ENCODE measurements around the gene LASP1NB.
"Not testable (repeated sequence)": the region's sequence is repeated elsewhere in the genome, so short reads cannot be mapped to it uniquely, and the experiment has no call there.

The LASP1NB gene

GRCh38 chr17:38916771-38917170 is 8.6 kb upstream of the LASP1NB start:
- in situ Hi-C loops (cut with HindIII; ENCODE audit: low sequenced_read_pairs): no loop called here

DNA sequence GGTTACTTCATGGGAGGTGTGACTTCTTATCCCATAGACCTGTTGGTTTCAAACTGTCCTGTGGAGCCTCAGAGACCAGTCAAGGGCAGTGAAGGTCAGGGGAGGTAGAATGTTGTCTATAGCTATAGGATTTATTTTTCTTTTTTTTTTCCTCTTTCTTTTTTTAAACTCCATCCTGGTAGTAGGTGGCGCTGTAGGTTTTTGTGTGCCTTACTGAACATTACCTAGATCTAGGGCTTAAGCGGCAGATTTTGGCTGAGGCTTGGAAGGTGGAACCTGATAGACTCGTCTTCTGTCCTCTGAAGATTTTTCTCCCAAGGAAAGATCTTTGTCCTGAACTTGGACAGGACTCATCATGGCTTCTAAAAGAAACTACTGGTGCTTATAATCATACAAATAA is 8.2 kb upstream of the LASP1NB start:
- in situ Hi-C loops (cut with HindIII; ENCODE audit: low sequenced_read_pairs): no loop called here

GRCh38 chr17:38918129-38918913 is 7.1 kb upstream of the LASP1NB start:
- in situ Hi-C loops (cut with HindIII; ENCODE audit: low sequenced_read_pairs): no loop called here

DNA sequence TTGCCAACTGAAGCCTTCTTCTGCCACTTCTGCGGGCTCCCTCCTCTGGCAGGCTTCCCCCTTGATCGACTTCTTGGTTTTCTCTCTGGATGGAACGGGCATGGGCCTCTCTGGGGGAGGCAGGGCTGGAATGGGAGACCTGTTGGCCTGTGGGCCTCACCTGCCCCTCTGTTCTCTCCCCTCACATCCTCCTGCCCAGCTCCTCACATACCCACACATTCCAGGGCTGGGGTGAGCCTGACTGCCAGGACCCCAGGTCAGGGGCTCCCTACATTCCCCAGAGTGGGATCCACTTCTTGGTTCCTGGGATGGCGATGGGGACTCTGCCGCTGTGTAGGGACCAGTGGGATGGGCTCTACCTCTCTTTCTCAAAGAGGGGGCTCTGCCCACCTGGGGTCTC is 6.5 kb upstream of the LASP1NB start:
- in situ Hi-C loops (cut with HindIII; ENCODE audit: low sequenced_read_pairs): no loop called here

DNA sequence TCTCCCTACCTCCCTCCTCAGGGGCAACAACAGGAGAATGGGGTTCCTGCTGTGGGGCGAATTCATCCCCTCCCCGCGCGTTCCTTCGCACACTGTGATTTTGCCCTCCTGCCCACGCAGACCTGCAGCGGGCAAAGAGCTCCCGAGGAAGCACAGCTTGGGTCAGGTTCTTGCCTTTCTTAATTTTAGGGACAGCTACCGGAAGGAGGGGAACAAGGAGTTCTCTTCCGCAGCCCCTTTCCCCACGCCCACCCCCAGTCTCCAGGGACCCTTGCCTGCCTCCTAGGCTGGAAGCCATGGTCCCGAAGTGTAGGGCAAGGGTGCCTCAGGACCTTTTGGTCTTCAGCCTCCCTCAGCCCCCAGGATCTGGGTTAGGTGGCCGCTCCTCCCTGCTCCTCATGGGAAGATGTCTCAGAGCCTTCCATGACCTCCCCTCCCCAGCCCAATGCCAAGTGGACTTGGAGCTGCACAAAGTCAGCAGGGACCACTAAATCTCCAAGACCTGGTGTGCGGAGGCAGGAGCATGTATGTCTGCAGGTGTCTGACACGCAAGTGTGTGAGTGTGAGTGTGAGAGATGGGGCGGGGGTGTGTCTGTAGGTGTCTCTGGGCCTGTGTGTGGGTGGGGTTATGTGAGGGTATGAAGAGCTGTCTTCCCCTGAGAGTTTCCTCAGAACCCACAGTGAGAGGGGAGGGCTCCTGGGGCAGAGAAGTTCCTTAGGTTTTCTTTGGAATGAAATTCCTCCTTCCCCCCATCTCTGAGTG is 5.9 kb upstream of the LASP1NB start:
- in situ Hi-C loops (cut with HindIII; ENCODE audit: low sequenced_read_pairs): loop anchor here (10.0 kb wide), 1 partner anchor 45 kb away; the partner anchor contains the start of gene LASP1

- in situ Hi-C loops (cut with HindIII; ENCODE audit: low sequenced_read_pairs): loop anchor here (10.0 kb wide), 1 partner anchor 46 kb away; the partner anchor contains the start of gene LASP1
These were observed 4.8 kb upstream of the LASP1NB start for GRCh38 chr17:38920374-38921291.

DNA sequence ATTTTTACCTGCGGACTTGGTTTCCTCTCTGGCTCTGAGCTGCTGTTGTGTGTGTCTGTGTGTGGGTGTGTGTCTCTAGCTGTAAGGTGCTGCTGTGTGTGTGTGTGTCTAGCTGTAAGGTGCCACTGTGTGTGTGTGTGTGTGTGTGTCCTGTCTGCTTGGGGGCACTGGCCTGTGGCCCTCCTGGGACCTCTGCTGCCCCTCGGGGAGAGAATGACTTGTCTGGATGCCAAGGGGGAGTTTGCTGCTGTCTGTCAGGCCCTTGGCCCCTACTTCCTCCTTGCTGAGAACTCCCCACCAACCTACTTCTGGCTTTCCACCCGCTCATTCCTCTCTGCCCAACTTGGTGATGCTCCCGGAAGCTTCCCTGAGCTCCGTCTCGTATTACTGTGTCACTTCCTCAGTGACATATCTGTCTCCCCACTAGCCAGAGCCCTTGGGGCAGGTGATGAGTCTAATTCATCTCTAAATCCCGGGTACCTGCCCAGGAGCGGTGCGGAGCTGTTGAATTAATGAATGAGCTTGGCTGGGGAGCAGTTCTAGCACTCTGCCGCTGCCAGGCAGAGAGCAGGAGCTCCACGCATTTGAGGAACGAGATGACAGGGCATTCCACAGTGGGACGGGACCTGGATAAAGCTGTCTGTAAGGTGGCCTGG is 3.5 kb upstream of the LASP1NB start:
- in situ Hi-C loops (cut with HindIII; ENCODE audit: low sequenced_read_pairs): loop anchor here (10.0 kb wide), 1 partner anchor 47 kb away; the partner anchor contains the start of gene LASP1

DNA sequence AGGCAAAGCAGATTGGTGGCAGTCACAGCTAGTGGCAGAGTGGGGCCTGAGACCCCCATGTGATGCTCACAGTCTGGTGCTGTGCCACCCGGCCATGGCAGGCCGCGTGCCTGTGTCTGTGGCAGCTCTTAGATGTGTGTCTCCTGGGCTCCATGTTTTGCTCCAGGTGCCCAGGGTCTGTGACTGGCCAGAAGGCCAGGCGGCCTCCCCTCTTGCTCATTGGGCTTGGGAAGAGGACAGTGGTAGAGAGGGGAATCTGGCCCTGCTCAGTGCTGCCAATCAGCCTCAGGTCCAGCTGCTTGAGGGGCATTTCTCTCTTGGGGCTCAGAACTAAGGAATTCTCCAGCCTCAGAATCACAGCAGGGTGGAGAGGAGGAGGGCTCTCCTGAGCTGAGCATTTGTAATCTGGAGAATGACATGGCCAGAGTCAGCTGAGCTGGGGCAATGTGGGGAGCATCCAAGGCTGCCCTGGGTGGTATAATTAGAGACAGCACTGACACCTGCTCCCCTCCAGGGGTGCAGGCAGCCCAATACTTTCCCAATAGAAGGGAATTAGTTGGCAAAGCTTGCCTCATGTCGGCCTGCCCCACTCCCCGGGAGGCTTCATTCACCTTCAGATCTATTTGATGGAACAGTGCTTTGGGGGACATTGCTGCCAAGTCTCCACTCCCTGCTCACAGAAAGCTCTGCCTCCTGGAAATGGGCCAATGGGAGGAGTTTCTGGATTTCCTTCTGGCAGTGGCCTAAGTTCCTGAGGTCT is 2.7 kb upstream of the LASP1NB start:
- in situ Hi-C loops (cut with HindIII; ENCODE audit: low sequenced_read_pairs): loop anchor here (10.0 kb wide), 1 partner anchor 48 kb away; the partner anchor contains the start of gene LASP1

GRCh38 chr17:38926293-38927070 is 1.1 kb downstream of the LASP1NB start:
- in situ Hi-C loops (cut with HindIII; ENCODE audit: low sequenced_read_pairs): loop anchor here (10.0 kb wide), 1 partner anchor 52 kb away; the partner anchor contains the start of gene LASP1

DNA sequence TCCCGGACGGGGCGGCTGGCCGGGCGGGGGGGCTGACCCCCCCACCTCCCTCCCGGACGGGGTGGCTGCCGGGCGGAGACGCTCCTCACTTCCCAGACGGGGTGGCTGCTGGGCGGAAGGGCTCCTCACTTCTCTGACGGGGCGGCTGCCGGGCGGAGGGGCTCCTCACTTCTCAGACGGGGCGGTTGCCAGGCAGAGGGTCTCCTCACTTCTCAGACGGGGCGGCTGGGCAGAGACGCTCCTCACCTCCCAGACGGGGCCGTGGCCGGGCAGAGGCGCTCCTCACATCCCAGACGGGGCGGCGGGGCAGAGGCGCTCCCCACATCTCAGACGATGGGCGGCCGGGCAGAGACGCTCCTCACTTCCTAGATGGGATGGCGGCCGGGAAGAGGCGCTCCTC is 5.4 kb downstream of the LASP1NB start:
- in situ Hi-C loops (cut with HindIII; ENCODE audit: low sequenced_read_pairs): not testable (repeated sequence)

GRCh38 chr17:38933962-38934361 is 8.5 kb downstream of the LASP1NB start:
- in situ Hi-C loops (cut with HindIII; ENCODE audit: low sequenced_read_pairs): not testable (repeated sequence)

GRCh38 chr17:38939987-38940386 is 14.6 kb downstream of the LASP1NB start:
- in situ Hi-C loops (cut with HindIII; ENCODE audit: low sequenced_read_pairs): loop anchor here (5.0 kb wide), 1 partner anchor 77 kb away; no protein-coding TSS in a partner anchor

- in situ Hi-C loops (cut with HindIII; ENCODE audit: low sequenced_read_pairs): no loop called here
These were observed 15.0 kb downstream of the LASP1NB start for GRCh38 chr17:38940404-38940803.

DNA sequence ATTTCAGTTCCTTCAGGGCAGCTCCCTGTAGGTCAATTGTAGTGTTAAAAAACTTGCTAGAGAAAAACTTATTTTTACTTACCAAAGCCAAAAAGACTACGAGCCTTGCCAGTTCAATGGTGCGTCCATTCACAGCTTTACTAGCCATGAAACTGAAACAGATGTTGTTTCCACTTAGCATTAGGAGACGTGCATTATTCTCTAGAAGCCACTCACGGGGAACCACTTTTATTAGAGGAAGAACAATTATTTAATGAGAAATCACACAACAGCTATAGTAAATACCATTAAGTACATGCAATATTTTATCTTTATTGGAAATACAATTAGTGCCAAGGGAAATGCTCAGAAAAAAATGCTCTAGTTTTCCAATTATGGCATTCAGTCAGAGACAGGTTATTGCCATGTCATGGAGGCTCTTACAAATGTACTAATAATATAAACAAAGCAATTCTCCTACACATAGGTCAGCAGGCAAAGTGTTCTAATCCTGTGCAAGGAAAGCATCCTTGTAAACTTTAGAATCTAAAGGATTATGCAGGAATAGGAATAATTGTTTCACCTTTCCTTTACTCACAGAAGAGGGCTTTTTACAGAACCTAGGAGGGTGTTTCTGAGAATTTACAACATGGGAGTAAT is 17.4 kb downstream of the LASP1NB start:
- in situ Hi-C loops (cut with HindIII; ENCODE audit: low sequenced_read_pairs): no loop called here

- in situ Hi-C loops (cut with HindIII; ENCODE audit: low sequenced_read_pairs): no loop called here
These were observed 18.2 kb downstream of the LASP1NB start for GRCh38 chr17:38943607-38944006.

DNA sequence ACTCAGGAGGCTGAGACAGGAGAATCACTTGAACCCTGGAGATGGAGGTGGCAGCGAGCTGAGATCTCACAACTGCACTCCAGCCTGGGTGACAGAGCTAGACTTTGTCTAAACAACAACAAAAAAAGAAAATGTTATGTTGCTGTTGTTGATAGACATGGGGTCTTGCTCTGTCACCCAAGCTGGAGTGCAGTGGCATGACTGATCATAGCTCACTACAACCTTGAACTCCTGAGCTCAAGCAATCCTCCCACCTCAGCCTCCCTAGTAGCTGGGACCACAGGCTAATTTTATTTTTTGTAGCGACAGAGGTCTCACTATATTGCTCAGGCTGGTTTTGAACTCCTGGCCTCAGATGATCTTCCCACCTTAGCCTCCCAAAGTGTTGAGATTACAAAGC is 21.8 kb downstream of the LASP1NB start:
- in situ Hi-C loops (cut with HindIII; ENCODE audit: low sequenced_read_pairs): no loop called here

- in situ Hi-C loops (cut with HindIII; ENCODE audit: low sequenced_read_pairs): not testable (repeated sequence)
These were observed 28.4 kb downstream of the LASP1NB start for GRCh38 chr17:38953800-38954199.

- in situ Hi-C loops (cut with HindIII; ENCODE audit: low sequenced_read_pairs): no loop called here
These were observed 32.9 kb downstream of the LASP1NB start for GRCh38 chr17:38958326-38958725.

Measured in endothelial cell of hepatic sinusoid (primary cell).